ENCODE data around the gene CRYZL1. TPM values are rescaled to one million over a fixed set of nuclear protein-coding genes. Genes with fewer than 3 reads are reported as not detected.

Gene CRYZL1
- total RNA-seq, 1 experiment from 2014 or later, result 24.8 TPM

GRCh38 chr21:33668620-33669019, 27.1 kb upstream of the CRYZL1 start:
- no peak overlapping the region for H3K27ac ChIP-seq (ENCODE audit: low read length)
- no peaks in the 10 kb centered on the region; the same call in 1 of the 2 replicates for H3K36me3 ChIP-seq (ENCODE audit: control insufficient read depth, insufficient read depth, low read length)
- in situ Hi-C loops (cut with HindIII; ENCODE audit: low pct_unique_long_range_greater_than_20kb, low sequenced_read_pairs) (no loop called here), intact Hi-C loops (cut with micrococcal nuclease; ENCODE audit: unreplicated experiment) (no loop called here)
- TF ChIP-seq POLR2AphosphoS5 (IDR thresholded peaks at IDR 0.05; ENCODE audit: low read depth, low read length) (no peak), SIN3A (IDR thresholded peaks at IDR 0.05; ENCODE audit: borderline replicate concordance, insufficient read depth, low read depth, low read length) (no peak)
- TF ChIP-seq, protein P1, sequence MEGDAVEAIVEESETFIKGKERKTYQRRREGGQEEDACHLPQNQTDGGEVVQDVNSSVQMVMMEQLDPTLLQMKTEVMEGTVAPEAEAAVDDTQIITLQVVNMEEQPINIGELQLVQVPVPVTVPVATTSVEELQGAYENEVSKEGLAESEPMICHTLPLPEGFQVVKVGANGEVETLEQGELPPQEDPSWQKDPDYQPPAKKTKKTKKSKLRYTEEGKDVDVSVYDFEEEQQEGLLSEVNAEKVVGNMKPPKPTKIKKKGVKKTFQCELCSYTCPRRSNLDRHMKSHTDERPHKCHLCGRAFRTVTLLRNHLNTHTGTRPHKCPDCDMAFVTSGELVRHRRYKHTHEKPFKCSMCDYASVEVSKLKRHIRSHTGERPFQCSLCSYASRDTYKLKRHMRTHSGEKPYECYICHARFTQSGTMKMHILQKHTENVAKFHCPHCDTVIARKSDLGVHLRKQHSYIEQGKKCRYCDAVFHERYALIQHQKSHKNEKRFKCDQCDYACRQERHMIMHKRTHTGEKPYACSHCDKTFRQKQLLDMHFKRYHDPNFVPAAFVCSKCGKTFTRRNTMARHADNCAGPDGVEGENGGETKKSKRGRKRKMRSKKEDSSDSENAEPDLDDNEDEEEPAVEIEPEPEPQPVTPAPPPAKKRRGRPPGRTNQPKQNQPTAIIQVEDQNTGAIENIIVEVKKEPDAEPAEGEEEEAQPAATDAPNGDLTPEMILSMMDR (IDR thresholded peaks at IDR 0.05), result no peak
- BruUV-seq (replicated peaks), result TSS peak; percentile 15
- peaks cover 9% of the 10 kb centered on the region for H3K4me1 ChIP-seq (ENCODE audit: control insufficient read depth, insufficient read depth, low read length)
- H3K27me3 ChIP-seq (ENCODE audit: control insufficient read depth, insufficient read depth, low read length), result no peaks in the 10 kb centered on the region
- POLR2A ChIA-PET, result no interaction called here
- CTCF ChIA-PET, result no interaction called here
- ATAC-seq, result no peak
- H3K9me3 ChIP-seq (ENCODE audit: control insufficient read depth, insufficient read depth, low read depth, low read length), result no peaks in the 10 kb centered on the region
- H3K4me3 ChIP-seq (ENCODE audit: low read depth in 2 of 2, low read length in 2 of 2), result no peak overlapping the region
- no peak for DNase-seq (ENCODE audit: low read depth, low spot score)

GRCh38 chr21:33668180-33668579, 26.6 kb upstream of the CRYZL1 start:
- CTCF ChIA-PET, result no interaction called here
- in situ Hi-C loops (cut with HindIII; ENCODE audit: low pct_unique_long_range_greater_than_20kb, low sequenced_read_pairs), result no loop called here
- no TSS peak for BruUV-seq (replicated peaks)
- POLR2A ChIA-PET, result no interaction called here
- DNase-seq (ENCODE audit: low read depth, low spot score) (no peak), ATAC-seq (no peak)
- Histone ChIP-seq H3K36me3 (ENCODE audit: control insufficient read depth, insufficient read depth, low read length) (no peaks in the 10 kb centered on the region; the same call in 1 of the 2 replicates), H3K9me3 (ENCODE audit: control insufficient read depth, insufficient read depth, low read depth, low read length) (no peaks in the 10 kb centered on the region), H3K27me3 (ENCODE audit: control insufficient read depth, insufficient read depth, low read length) (no peaks in the 10 kb centered on the region), H3K27ac (ENCODE audit: low read length) (no peak overlapping the region), H3K4me3 (ENCODE audit: low read depth in 2 of 2, low read length in 2 of 2) (no peak overlapping the region), H3K4me1 (ENCODE audit: control insufficient read depth, insufficient read depth, low read length) (peaks cover 9% of the 10 kb centered on the region)
- no peak for TF ChIP-seq SIN3A (IDR thresholded peaks at IDR 0.05; ENCODE audit: borderline replicate concordance, insufficient read depth, low read depth, low read length)
- TF ChIP-seq, protein P1 (IDR thresholded peaks at IDR 0.05), result no peak
- TF ChIP-seq TCF7L2 (IDR thresholded peaks at IDR 0.05; ENCODE audit: low read depth, low read length), result no peak
- TF ChIP-seq POLR2AphosphoS5 (IDR thresholded peaks at IDR 0.05; ENCODE audit: low read depth, low read length), result no peak
- TF ChIP-seq, protein P2, sequence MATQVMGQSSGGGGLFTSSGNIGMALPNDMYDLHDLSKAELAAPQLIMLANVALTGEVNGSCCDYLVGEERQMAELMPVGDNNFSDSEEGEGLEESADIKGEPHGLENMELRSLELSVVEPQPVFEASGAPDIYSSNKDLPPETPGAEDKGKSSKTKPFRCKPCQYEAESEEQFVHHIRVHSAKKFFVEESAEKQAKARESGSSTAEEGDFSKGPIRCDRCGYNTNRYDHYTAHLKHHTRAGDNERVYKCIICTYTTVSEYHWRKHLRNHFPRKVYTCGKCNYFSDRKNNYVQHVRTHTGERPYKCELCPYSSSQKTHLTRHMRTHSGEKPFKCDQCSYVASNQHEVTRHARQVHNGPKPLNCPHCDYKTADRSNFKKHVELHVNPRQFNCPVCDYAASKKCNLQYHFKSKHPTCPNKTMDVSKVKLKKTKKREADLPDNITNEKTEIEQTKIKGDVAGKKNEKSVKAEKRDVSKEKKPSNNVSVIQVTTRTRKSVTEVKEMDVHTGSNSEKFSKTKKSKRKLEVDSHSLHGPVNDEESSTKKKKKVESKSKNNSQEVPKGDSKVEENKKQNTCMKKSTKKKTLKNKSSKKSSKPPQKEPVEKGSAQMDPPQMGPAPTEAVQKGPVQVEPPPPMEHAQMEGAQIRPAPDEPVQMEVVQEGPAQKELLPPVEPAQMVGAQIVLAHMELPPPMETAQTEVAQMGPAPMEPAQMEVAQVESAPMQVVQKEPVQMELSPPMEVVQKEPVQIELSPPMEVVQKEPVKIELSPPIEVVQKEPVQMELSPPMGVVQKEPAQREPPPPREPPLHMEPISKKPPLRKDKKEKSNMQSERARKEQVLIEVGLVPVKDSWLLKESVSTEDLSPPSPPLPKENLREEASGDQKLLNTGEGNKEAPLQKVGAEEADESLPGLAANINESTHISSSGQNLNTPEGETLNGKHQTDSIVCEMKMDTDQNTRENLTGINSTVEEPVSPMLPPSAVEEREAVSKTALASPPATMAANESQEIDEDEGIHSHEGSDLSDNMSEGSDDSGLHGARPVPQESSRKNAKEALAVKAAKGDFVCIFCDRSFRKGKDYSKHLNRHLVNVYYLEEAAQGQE (IDR thresholded peaks at IDR 0.05; ENCODE audit: insufficient read depth in 1 of 2, low read depth in 2 of 2, low read length in 1 of 2), result no peak
- intact Hi-C loops (cut with micrococcal nuclease; ENCODE audit: unreplicated experiment), result no loop called here
